ENCODE measurements around the gene ZPLD1. TPM values are rescaled to one million over a fixed set of nuclear protein-coding genes. Genes with fewer than 3 reads are reported as not detected.

The ZPLD1 gene
- polyA plus RNA-seq (2013, experiment 1 of 2; ENCODE audit: insufficient read length) = not detected
- not detected for polyA plus RNA-seq (2013, experiment 2 of 2; ENCODE audit: insufficient read length)

GRCh38 chr3:102434715-102435114, at the start of gene ZPLD1:
Gene ZPLD1, plus strand, starts transcription at chr3:102435015. Its CDS starts 3,473 bp downstream, at chr3:102438488.
- no peak for DNase-seq

- no peak for DNase-seq
These were observed 44.5 kb upstream of the ZPLD1 start for GRCh38 chr3:102390171-102390864.

- no peak for DNase-seq
These were observed 43.9 kb upstream of the ZPLD1 start for GRCh38 chr3:102390916-102391315.

DNA sequence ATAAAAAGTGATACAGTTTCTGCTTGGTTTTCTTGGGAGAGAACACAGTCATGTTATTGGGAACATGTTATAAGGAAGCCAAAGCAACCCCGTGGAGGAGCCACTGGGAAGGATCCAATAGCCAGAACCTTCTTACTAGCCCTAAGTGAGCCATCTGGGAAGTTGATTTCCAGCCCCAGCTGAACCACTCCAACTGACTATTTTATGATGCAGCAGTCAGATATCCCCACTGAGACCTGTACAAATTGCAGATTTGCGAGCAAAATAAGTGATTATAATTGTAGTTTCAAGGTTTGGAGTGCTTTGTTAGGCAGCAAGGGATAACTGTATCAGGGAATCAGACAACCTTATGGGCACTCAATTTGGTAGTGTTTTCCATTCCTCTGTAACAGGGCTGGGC, 43.3 kb upstream of the ZPLD1 start:
- DNase-seq = no peak

DNA sequence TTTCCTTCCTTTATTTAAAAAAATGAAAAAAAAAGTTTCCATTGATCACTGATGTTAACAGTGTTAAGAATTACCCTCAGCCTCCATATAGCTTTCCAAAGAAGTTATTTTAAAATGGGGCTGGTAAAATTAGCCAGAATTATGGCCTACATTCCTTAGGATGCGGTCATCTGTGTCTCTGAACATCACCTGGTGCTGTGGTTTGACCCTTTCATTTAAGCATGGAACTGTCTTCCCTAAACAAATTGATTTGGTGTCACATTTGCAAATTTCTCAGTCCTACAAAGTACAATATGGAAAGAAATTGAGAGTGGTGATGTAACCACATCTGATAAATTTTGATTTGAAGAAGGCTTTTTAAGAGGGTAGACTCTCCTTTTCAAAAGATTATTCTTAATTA, 40.3 kb upstream of the ZPLD1 start:
- DNase-seq = no peak

DNA sequence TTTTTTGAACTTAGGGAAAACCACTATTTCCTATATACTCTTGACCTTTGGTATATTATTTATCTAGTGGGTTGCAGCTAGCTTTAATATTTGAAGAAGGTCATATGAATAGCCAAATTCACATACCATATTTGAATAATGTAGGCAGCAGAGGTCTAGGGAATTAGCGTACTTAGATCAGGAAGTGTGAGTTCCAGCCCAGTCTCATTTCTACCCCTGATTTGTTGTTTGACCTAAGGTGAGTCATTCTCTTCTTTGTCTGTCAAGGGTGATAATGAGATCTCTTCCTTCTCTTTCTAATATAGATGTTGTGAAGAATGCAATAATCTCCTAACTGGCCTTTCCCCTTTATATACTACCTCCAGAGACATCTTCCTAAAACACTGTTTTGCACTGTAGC, 36.6 kb upstream of the ZPLD1 start:
- no peak for DNase-seq

DNA sequence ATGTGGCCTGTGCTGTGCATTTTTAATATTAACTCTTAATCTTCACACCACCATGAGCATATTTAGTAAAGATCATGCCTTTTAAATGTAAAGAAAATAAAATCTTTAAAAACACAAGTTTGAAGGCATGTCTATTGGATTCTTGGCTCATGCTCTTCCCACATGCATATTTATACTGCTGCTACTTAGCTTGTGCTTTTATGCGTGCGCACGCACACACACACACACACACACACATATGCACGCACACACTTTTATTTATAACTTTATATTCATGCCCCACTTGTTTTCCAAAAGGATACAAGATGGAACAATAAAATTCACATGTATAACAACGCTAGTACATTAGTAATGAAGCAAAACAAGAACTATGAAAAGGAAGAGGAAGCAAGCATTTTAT, 36.1 kb upstream of the ZPLD1 start:
- peak; percentile 1 for DNase-seq

- peak; percentile 14 for DNase-seq
These were observed 34.7 kb upstream of the ZPLD1 start for GRCh38 chr3:102400142-102400541.

DNA sequence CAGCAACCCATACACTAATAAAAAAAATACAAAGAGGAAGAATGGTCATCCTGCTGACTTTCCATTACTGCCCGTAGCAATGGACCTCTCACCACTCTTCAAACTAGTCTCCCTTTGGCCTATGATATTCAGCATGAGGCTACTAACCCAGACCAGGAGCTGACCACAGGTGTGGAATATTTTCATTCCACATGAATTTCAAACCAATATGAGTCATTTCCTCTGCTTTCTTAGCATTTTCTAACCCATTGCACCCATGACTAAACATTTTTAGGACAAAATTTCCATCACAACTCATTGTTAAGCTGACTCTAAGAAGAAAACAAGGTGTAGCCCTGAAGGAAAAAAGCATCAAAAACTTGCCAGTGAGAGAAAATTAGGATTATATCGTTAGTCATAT, 34.0 kb upstream of the ZPLD1 start:
- peak; percentile 7 for DNase-seq

DNA sequence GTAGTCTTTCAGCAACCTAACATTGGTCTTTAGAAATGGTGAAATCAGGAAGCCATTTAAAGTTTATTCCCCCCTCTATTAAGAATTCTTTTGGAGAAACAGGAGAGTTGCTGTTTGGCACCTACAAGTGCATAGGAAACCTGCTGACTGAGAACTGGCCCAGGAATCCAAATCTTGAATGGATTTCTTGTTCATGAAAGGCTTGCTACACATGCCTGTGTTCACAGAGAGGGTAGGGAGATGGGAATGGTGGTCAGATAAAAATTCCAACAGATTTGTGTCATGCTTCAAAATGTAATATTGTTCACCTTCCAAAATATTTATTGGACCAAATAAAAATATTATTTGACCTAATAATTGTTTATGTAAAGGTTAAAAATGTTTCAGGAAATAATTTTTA, 24.2 kb upstream of the ZPLD1 start:
- DNase-seq = no peak

DNA sequence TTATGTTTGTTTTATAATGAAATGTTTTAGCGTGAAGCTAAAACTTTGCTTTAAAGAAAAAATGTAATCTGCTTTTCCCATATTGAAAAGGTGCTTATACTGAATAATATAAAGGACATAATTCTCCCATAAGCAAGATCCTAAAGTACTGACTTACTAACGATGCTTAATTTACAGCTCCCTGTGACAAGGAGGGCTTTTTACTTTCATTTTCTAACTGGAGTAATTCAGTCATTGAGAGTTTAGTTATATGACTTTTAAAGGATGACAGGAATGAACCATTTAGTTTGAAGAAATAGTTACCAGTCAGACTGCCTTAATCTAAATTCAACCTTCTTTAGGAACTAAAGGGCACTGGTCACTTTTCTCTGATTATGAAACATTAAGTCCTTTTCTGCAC, 19.3 kb upstream of the ZPLD1 start:
- no peak for DNase-seq

DNA sequence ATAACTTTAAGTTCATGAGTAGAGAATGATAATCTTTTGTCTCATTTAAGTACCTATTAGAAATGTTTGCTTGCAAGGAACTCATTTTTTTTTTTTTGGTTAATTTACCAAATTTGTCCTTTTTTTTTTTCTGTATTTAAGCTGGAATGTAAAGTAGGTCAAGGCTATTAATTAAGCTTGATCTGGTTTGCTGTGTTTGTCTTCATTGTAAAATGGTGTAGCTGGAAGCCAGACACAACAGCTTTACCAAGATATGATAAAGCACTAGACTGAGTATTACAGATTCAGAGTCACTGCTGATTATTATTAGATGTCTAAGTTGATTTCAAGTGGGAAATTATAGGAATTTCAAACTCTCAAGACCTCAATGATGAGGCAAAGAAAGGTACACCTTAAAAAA, 15.0 kb upstream of the ZPLD1 start:
- no peak for DNase-seq

DNA sequence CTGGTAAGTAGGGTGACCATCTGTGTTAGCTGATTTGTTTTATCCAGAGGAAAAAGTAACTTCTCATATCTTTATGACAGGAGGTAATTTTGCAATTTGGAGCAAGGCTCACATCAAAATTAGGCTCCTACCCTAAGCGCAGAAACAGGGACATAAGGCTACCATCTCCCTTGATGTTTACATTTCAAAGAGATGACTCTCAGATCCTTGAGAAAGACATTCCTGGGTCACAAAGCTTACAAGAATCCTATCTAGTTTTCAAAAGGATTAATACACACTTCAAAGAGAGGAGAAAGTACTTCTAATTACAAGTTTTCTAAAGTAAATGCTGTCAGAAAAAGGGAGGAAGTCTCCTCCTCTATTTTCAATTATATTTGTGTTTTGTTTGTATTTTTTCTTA, 7.0 kb downstream of the ZPLD1 start:
- peak; percentile 6 for DNase-seq

DNA sequence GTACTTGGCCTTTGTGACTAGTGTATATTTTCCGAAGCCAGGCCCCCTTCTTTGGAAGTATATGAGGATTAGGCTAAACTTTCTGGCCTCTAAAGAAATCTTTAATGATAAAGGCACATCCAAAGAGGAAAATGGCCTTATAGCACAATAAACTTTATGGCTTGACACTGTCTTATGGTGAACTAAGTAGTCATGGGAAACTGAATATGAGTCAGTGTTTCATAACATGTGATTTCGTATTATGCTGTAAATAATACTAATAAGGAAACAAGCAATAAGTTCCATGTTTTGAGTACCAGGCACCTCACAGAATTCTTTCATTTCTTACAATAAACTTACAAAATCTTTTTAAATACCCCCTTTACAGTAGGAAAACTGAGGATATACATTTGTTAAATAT, 8.2 kb downstream of the ZPLD1 start:
- DNase-seq = no peak

- DNase-seq = peak; percentile 3
These were observed 9.3 kb downstream of the ZPLD1 start for GRCh38 chr3:102444101-102444500.

DNA sequence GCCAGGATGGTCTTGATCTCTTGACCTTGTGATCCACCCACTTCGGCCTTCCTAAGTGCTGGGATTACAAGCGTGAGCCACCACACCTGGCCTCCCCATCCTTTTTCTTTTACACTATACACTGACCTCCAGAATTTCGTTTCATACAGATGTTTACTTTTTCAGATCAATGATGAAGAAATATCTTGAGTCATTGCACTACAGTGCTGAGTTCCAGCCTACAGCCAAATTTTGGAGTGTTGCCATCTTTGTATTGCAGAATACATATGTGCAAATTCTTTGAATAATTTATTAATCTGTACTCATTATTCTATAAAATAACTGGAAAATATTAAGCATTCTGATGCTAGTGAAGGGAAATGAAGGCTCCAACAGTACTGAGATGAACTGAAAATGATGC, 12.5 kb downstream of the ZPLD1 start:
- peak; percentile 20 for DNase-seq

GRCh38 chr3:102449341-102449740, 14.5 kb downstream of the ZPLD1 start:
- DNase-seq = no peak

GRCh38 chr3:102449930-102450329, 15.1 kb downstream of the ZPLD1 start:
- no peak for DNase-seq

GRCh38 chr3:102450976-102451375, 16.2 kb downstream of the ZPLD1 start:
- no peak for DNase-seq

DNA sequence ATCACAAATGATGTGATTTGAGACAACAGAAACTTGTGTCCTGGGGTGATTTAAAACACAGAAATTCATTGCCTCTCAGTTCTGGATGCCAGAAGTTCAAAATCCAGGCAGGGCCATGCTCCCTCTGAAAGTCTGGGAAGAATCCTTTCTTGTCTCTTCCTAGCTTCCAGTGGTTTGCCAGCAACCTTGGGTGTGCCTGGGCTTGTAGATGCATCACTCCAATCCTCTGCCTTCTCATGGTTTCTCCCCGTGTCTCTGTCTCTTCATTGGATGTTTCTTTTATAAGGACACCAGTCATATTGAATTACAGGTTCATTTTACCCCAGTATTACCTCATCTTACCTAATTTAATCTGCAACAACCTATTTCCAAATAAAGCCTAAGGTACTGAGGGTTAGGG, 16.7 kb downstream of the ZPLD1 start:
- no peak for DNase-seq

- DNase-seq = no peak
These were observed 19.4 kb downstream of the ZPLD1 start for GRCh38 chr3:102454181-102454580.

DNA sequence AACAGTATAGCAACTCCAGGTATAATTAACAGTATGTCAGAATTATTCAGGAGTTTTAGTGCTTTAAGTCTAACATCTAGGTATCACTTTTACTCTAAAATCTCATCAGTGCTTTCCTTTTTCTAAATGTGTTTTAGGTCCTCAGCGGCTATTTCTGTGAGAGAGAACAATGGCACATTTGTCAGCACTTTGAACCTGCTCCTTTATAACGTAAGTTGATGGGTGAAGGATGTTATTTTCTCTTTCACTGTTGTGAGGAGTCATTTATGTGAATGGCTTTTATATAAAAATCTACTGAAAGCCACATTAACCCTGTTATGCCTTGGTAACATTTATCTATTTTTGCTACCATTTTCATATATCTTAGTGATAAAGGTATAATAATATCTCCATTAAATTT, 22.8 kb downstream of the ZPLD1 start:
- no peak for DNase-seq

- DNase-seq = no peak
These were observed 25.8 kb downstream of the ZPLD1 start for GRCh38 chr3:102460579-102460978.

GRCh38 chr3:102464261-102464660, 29.4 kb downstream of the ZPLD1 start:
- DNase-seq = no peak

GRCh38 chr3:102466001-102466400, 31.2 kb downstream of the ZPLD1 start:
- no peak for DNase-seq
